HG02852 (cell line): ENCODE results near the gene ACTL7B.
"Not testable (repeated sequence)": the region's sequence is repeated elsewhere in the genome, so short reads cannot be mapped to it uniquely, and the experiment has no call there.

Experiments
- ATAC-seq: cut with Tn5 transposase; IDR thresholded peaks from one replicate; pipeline ENCODE4 v1.9.1; 2021; ENCODE audit warnings: mild to moderate bottlenecking, moderate library complexity; ENCODE audit not compliant: unreplicated experiment

The ACTL7B gene

DNA sequence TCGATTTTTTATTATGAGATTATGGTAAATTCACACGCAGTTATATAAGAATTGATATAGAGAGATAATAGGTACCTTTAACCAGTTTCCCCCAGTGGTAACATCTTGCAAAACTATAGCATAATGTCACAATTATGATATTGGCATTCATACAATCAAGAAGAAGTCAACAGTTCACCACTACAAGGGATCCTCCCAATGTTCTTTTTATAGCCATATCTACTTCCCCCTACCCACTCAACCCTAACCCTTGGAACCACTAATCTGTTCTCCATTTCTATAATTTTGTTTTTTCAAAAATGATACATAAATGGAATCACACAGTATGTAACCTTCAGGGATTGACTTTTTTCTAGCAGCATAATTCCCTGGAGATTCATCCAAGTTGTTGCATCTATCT lies 9.8 kb downstream of the ACTL7B start:
- ATAC-seq, result no peak

GRCh38 chr9:108845507-108845906 lies 10.3 kb downstream of the ACTL7B start:
- ATAC-seq, result no peak

DNA sequence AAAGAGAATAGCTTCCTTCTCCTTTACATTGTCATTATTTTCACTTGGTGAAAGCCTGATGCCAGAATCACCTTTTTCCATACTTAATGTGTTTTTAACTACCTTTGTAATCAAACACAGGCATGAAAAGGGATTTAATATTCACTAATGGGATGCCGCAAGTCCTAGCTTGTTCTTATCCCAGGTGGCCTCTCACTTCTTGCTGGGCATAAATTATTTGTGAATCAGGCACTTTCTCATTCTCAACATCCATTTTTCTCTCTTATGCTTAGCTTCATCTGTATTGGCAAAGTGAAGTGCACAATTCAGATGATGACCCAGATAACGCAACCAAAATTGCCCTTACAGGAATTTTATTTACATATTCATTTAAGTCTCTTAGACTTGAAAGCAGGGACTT lies 10.9 kb downstream of the ACTL7B start:
- no peak for ATAC-seq

- no peak for ATAC-seq
Measured at GRCh38 chr9:108844391-108844790, 11.4 kb downstream of the ACTL7B start.

DNA sequence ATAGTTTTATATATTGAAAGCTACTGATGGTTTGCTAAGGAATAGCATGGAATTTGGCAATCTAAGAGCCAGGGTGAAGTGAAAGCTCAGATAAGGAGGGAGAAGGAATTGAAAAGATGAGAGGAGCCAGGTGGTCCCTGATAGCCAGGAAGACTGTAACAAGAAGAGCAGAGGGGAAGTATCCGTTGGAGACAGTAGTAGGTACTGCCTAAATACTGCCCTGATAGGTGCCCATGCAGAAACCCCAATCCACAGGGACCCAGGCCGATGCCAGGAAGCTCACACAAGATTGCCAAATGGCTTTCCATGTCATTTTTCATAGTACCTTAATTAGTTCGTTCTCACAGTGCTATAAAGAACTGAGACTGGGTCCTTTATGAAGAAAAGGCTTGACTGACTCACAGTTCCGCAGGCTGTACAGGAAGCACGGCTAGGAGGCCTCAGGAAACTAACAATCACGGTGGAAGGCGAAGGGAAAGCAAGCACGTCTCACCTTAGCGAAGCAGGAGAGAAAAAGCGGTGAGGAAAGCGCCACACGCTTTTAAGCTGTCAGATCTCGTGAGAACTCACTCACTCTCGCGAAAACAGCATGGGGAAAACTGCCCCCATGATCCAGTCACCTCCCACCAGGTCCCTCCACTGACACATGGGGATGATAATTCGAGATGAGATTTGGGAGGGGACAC lies 13.0 kb downstream of the ACTL7B start:
- no peak for ATAC-seq

DNA sequence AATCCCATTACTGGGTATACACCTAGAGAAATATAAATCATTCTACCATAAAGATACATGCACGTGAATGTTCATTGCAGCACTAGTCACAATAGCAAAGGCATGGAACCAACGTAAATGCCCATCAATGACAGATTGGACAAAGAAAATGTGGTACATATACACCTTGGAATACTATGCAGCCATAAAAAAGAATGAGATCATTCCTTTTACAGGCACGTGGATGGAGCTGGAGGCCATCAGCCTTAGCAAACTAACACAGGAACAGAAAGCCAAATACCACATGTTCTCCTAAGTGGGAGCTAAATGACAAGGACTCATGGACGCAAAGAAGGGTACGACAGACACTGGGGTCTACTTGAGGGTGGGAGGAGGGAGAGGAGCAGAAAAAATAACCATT lies 16.2 kb downstream of the ACTL7B start:
- not testable (repeated sequence) for ATAC-seq

DNA sequence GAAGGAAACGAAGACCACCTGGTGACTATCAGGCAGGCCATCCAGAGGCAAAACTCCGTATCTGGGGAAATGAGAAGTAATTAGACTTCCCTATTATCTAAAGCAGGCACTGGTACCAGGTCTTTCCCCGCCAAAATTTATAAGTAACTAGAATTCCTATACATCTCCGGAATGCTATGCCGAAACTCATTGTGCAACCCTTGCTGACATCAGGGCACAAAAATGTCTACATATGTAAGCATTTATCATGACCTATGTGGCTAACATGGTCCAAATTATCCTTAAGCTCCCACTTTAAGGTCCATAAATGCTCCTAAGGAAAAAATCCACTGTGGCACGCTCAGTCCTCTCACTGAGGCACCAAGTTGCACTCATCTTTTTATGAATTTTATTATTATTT lies 17.8 kb downstream of the ACTL7B start:
- no peak for ATAC-seq

DNA sequence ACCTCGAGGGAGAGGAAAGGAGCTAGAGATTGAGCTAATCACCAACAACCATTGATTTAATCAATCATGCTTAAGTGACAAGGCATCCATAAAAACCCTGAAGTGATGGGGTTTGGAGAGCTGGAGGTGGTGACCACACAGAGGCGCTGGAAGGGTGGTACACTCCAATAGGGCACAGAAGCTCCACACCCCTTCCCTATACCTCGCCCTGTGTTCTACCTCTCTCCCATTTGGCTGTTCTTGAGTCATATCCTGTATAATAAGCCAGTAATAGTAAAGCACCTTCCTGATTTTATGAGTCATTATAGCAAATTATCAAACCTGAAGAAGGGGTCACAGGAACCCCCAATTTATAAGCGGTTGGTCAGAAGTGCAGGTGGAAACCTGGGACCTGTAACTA lies 18.3 kb downstream of the ACTL7B start:
- no peak for ATAC-seq

DNA sequence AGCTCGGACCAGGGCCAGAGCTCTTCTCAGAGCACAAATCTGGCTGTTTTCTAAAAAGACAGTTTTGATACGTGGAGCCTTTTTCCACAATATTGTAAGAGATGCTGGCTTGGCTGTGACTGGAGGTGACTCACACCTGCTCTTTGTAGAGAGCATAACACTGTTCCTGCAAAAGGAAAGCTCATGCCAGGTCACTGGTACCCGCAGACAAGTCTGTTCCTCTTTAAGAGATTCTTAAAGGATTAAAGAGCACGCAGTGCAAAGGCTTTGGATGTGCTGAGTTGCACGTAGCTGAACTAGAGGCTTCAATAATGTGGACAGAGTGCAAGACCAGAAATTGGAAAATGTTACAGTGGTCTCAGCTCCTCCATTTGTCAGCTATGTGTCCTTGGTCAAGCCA lies 19.0 kb downstream of the ACTL7B start:
- ATAC-seq, result no peak

- ATAC-seq, result no peak
Measured at GRCh38 chr9:108836319-108836718, 19.5 kb downstream of the ACTL7B start.

GRCh38 chr9:108835831-108836230 lies 20.0 kb downstream of the ACTL7B start:
- ATAC-seq, result no peak

DNA sequence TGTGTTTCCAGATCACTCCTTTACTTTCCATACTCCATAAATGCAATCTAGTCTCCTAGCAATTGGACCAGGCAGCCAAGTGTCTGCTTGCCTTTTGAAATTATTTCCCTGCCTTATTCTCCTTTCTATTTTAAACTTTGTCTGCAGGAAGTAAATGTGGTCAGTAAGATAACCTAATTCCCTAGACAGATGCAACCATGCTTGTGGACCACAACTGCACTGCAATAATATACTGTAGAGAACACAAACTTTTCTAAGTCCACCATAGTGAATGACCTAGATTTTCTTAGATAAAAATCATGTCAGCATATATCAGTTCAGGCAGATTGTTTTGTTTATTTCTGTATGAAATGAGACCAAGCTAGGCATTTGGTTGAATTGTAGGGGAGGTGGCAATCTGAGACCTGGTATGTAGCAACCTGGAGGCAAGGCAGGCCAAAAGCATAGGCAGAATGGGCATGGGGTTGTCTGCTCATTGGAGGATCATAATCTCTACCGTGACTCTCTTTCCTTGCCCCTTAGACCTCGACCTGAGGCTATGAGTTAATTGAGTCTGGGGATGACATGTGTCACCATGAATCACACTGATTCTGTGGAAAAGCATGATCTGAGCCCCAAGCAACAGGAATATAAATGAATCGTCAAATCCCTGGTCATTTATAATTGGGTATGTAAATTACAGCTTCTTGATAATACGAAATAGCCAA lies 20.7 kb downstream of the ACTL7B start:
- no peak for ATAC-seq

DNA sequence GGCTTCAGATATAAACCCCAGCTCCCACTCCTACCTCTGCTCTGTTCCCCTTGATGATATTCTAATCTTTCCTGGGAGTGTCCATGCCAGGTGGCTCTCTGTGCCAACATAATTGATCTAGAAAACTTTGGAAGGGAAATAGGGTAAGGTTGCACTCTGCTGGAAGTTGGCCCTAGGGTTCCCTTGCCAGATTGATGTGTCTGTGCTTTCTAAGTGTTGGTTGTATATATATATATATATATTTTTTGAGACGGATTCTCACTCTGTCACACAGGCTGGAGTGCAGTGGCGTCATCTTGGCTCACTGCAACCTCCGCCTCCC lies 23.6 kb downstream of the ACTL7B start:
- no peak for ATAC-seq

DNA sequence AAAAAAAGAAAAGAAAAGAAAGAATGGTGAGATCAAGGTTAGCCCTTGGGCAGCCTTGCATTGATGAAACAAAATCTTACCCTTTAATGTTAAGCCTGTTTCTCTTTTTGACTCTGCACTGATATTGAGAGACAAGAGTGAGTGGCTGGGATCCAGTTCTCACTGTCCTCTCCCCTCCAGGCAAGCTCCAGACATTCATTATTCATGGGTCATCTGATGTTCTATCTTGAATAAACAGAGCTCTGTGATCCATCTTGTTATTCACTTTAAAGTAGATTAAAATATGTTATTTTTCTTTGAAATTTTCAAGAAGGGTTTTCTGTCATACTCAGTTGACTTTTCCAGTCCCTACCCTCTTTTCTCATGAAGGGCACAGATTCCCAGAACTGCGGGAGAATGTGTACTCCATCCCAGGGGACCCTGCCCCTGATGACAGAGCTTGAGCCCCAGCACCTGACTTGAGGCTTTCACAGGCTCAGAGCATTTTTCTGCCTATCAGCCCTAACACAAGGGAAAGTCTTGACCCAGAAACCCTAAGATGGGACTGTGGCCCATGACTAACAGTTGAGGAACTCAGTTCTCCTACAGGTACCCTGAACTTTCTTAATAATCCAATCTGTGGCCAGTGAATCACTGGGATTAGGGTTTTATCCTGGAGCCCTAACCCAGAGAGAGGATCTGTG lies 24.1 kb downstream of the ACTL7B start:
- ATAC-seq, result no peak

GRCh38 chr9:108830272-108830671 lies 25.5 kb downstream of the ACTL7B start:
- ATAC-seq, result no peak

DNA sequence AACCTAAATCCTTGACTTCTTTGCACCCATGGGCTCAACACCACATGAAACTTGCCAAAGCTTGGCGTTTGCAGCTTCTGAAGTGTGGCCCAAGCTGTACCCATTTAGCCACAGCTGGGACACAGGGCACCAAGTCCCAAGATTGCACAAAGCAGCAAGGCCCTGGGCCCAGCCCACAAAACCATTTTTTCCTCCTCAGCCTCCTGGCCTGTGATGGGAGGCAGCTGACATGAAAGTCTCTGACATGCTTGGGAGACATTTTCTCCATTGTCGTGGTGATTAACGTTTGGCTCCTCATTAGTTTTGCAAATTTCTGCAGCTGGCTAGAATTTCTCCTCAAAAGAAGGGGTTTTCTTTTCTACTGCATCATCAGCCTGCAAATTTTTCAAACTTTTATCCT lies 32.0 kb downstream of the ACTL7B start:
- no peak for ATAC-seq

DNA sequence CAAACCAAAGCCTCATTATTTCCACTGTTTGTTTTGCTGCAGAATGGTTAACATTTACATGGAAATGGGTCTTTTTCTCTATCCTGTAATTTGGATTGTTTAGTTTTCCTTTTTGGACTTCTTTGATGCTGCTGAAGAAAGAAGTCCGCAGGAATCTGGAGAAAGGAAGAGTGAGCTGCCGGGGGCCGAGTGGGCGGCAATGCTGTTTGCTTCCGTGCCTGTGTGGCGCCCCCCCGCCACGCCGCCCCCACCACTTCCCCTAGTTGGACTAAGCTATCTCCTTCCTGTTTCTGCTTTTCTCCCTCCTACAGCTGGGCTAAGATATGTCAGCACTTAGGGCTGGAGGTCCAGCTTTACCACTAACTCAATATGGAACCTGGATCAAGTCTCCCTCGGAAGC lies 39.7 kb downstream of the ACTL7B start:
- no peak for ATAC-seq

DNA sequence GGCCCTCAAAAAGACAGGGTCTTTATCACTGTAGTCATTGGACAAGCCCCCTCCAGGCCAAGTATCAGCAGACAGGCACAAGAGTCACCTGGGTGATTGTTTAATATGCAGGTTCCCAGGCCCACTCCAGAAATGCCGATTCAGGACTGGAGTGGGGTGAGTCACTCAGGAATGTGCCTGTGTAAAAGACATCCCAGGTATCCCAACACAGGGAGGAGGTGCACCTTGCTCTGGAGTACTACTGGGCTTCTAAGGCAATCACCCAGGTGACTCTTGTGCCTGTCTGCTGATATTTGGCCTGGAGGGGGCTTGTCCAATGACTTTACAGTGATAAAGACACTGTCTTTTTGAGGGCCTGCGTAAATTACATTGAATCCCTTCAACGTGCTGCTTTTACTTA lies 40.6 kb downstream of the ACTL7B start:
- no peak for ATAC-seq

DNA sequence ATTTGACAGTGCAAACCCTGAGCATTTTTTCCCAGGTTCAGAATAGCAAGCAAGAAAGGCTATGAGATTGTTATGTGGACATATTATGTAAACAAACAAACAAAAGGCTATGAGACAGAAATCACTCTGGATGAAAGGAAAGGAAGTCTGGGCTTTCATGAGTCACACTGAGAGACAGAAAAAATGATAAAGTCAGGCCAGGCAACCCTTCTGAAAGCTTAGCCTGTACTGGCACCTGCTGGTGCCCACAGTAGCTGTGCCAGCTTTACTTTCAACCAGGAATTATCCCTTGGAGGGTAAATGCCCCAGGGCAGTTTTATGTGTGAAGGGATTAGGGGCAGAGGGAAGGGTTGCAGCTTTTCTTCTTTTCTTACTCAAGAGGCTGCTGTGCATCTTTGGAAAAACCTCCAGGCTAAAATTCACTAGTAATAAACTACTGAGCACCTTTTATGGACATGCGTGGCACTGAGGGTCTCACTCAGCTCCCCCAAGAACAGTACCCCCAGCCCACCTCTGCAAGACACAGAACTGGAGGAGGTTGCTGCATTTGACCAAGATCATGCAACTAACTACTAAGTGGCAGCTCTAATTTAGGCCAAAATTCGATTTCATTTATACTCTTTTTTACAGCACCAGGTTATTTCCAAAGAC lies 41.7 kb downstream of the ACTL7B start:
- ATAC-seq, result no peak

DNA sequence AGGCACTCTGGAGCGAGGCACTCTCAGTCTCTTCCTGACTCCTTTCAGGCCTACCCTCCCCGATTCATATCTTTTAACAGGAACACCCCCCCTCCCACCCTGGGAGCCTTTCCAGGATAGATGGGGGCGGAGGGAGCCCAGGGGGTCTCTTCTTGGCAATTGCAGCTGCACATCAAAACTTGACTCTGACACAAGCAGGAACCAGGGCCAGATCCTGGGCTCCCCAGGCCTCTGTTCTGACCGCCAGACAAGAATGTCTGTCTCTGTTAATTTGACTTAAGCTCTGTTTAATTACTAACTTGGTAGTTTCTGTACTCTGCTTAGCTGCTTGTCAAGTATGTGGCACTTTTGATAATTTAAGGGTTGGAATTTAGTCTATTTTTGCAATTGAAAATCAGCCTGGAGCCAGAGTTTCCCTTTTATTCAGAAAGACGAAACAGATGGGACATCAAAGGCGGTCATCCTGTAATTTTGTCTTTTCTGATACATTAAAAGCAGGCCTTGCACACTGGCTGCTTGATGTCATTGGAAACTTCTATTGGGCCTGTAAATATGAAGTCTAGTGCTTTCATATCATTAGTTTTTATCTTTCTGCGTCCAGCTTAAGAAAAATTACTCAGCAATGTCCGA lies 43.3 kb downstream of the ACTL7B start:
- no peak for ATAC-seq

DNA sequence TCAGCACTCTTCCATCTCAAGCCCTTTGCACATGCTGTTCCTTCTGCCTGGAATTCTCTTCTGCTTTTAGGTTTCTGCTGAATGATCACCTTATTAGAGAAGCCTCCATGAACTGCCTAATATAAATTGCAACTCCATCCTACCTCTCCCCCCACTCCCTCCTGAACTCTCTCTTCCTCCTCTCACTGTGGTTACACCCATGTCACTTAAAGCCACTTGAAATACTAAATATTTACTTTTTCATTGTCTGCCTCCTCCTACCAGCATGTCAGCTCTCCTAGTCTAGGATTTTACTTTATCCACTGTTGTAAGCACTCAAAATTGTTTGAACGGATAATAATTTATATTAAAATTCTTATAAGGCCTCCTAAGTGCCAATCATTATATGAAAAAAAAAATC lies 43.8 kb downstream of the ACTL7B start:
- ATAC-seq, result no peak
